Activated CD8-positive, alpha-beta T cell treated with anti-CD3 and anti-CD28 coated beads for 36 hours (primary cell): Measurements from ENCODE around the gene TRMT1L. TPM values are rescaled to one million over a fixed set of nuclear protein-coding genes. Genes with fewer than 3 reads are reported as not detected.

ENCODE experiments used
- ATAC-seq: fragments of 200-7000 bp; cut with Tn5 transposase; one replicate; pipeline ENCODE4 v1.10.0; 2021; ENCODE audit warnings: mild to moderate bottlenecking, moderate library complexity
- CTCF ChIA-PET: fragments of 350-600 bp; sonication (Branson Sonifier 250); formaldehyde crosslinking; loops from one replicate; lab custom pipeline; 2021; ENCODE audit warnings: antibody characterized with exemption; lab: Charles Lee
- POLR2A ChIA-PET: fragments of 350-600 bp; sonication (Branson Sonifier 250); formaldehyde crosslinking; loops from one replicate; lab custom pipeline; 2021; ENCODE audit warnings: antibody characterized with exemption; lab: Charles Lee
- DNase-seq: peaks from one replicate; pipeline ENCODE4 v3.0.0-alpha.2; 2020
- H3K27ac Mint-ChIP-seq: one replicate; pipeline ENCODE4 v1.8.0; 2021; ENCODE audit warnings: mild to moderate bottlenecking, mixed read lengths
- H3K27me3 Mint-ChIP-seq: one replicate; pipeline ENCODE4 v1.8.0; 2021; ENCODE audit warnings: mixed read lengths
- H3K36me3 Mint-ChIP-seq: one replicate; pipeline ENCODE4 v1.8.0; 2021; ENCODE audit warnings: low read depth, mixed read lengths
- H3K4me1 Mint-ChIP-seq: one replicate; pipeline ENCODE4 v1.8.0; 2021; ENCODE audit warnings: low read depth, mixed read lengths
- H3K4me3 Mint-ChIP-seq: one replicate; pipeline ENCODE4 v1.8.0; 2021; ENCODE audit warnings: mild to moderate bottlenecking, moderate library complexity, mixed read lengths
- H3K9me3 Mint-ChIP-seq: one replicate; pipeline ENCODE4 v1.8.0; 2021; ENCODE audit warnings: mixed read lengths
- CTCF ChIP-seq: fragments of 200-600 bp; IDR thresholded peaks from one replicate; pipeline ENCODE4 v1.8.0; 2022; ENCODE audit warnings: antibody characterized with exemption, mild to moderate bottlenecking
- intact Hi-C: fragments of 100-400 bp; cut with micrococcal nuclease; formaldehyde crosslinking; loops from one replicate; pipeline ENCODE4 v1.10.0; 2022
- total RNA-seq, 2 experiments: library from RNA; stranded (reverse); gene quantifications; one replicate each; pipeline ENCODE4 v1.2.3, GENCODE V29; 2021

TRMT1L gene
- total RNA-seq, 2 experiments from 2014 or later, result 25.6 TPM

GRCh38 chr1:185170291-185170848 lies 13.6 kb upstream of the TRMT1L start:
- Mint-ChIP-seq H3K27ac (peak overlapping the region; percentile 64), H3K36me3 (no peaks in the 10 kb centered on the region), H3K27me3 (no peaks in the 10 kb centered on the region), H3K4me3 (no peak overlapping the region), H3K9me3 (no peaks in the 10 kb centered on the region), H3K4me1 (peaks cover 4% of the 10 kb centered on the region)
- TF ChIP-seq CTCF, result peak; percentile 80
- POLR2A ChIA-PET, result interaction anchor here (1.3 to 1.5 kb wide), 3 partner anchors 13 to 416 kb away, joined by 3 to 5 read pairs (median 3); partner anchors contain the start of genes EDEM3, SWT1 and TRMT1L
- peak; percentile 59 for DNase-seq
- ATAC-seq, result peak; percentile 95
- CTCF ChIA-PET, result interaction anchor here (0.6 to 3.5 kb wide), 83 partner anchors 9 to 734 kb away, joined by 3 to 71 read pairs (median 4); partner anchors contain the start of genes NIBAN1, RNF2, SWT1 and TRMT1L
- intact Hi-C loops, result loop anchor here (2.0 to 10.0 kb wide), 2 partner anchors 186 to 364 kb away; no protein-coding TSS in a partner anchor

- no peak overlapping the region for H3K4me3 Mint-ChIP-seq
- intact Hi-C loops, result no loop called here
- DNase-seq (no peak), ATAC-seq (no peak)
- peaks cover 4% of the 10 kb centered on the region for H3K4me1 Mint-ChIP-seq
- no peak for TF ChIP-seq CTCF
- no peaks in the 10 kb centered on the region for H3K27me3 Mint-ChIP-seq
- POLR2A ChIA-PET, result interaction anchor here (0.6 kb wide), 1 partner anchor 84 kb away, joined by 3 read pairs; no protein-coding TSS in a partner anchor
- CTCF ChIA-PET, result interaction anchor here (0.6 to 1.1 kb wide), 2 partner anchors 11 to 127 kb away, joined by 4 read pairs; no protein-coding TSS in a partner anchor
- H3K27ac Mint-ChIP-seq, result no peak overlapping the region
- H3K9me3 Mint-ChIP-seq, result no peaks in the 10 kb centered on the region
- H3K36me3 Mint-ChIP-seq, result no peaks in the 10 kb centered on the region
These were observed 9.4 kb upstream of the TRMT1L start for GRCh38 chr1:185166106-185166505.

DNA sequence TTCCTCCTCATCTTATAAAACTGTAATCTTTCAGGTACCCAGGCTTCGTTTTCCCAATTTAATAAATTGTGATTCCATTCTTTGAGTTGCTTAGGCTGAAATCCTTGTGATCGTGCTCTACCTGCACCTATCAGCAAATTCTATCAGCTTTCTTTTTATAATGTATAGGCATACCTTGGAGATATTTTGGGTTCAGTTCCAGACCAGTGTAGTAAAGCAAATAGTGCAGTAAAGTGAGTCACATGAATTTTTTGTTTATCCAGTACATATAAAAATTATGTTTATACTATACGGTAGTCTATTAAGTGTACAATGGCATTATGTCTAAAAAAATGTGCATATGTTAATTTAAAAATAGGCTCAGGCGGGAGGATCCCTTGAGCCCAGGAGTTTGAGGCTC lies 5.7 kb upstream of the TRMT1L start:
- POLR2A ChIA-PET, result no interaction called here
- ATAC-seq (no peak), DNase-seq (no peak)
- intact Hi-C loops, result no loop called here
- Mint-ChIP-seq H3K4me1 (peaks cover 19% of the 10 kb centered on the region), H3K9me3 (no peaks in the 10 kb centered on the region), H3K4me3 (no peak overlapping the region), H3K36me3 (no peaks in the 10 kb centered on the region), H3K27me3 (no peaks in the 10 kb centered on the region), H3K27ac (no peak overlapping the region)
- CTCF ChIA-PET, result interaction anchor here (0.9 to 2.6 kb wide), 2 partner anchors 7 to 181 kb away, joined by 3 to 17 read pairs; no protein-coding TSS in a partner anchor
- no peak for TF ChIP-seq CTCF

- no peak for ATAC-seq
- intact Hi-C loops, result loop anchor here (10.0 kb wide), 1 partner anchor 115 kb away; the partner anchor contains the start of gene RNF2
- peaks cover 26% of the 10 kb centered on the region for H3K4me1 Mint-ChIP-seq
- no peaks in the 10 kb centered on the region for H3K9me3 Mint-ChIP-seq
- no peak for TF ChIP-seq CTCF
- H3K4me3 Mint-ChIP-seq, result no peak overlapping the region
- ChIA-PET CTCF (interaction anchor here (2.6 to 6.7 kb wide), 2 partner anchors 10 kb away, joined by 17 to 71 read pairs; no protein-coding TSS in a partner anchor), POLR2A (interaction anchor here (1.0 kb wide), 1 partner anchor 16 kb away, joined by 6 read pairs; no protein-coding TSS in a partner anchor)
- DNase-seq, result no peak
- H3K36me3 Mint-ChIP-seq, result no peaks in the 10 kb centered on the region
- H3K27ac Mint-ChIP-seq, result peak overlapping the region; percentile 39
- no peaks in the 10 kb centered on the region for H3K27me3 Mint-ChIP-seq
These were observed 3.2 kb upstream of the TRMT1L start for GRCh38 chr1:185159966-185160365.

- peaks cover 30% of the 10 kb centered on the region for H3K4me1 Mint-ChIP-seq
- no peaks in the 10 kb centered on the region for H3K9me3 Mint-ChIP-seq
- DNase-seq (no peak), ATAC-seq (no peak)
- peak overlapping the region; percentile 35 for H3K4me3 Mint-ChIP-seq
- TF ChIP-seq CTCF, result no peak
- intact Hi-C loops, result loop anchor here (10.0 kb wide), 1 partner anchor 114 kb away; the partner anchor contains the start of gene RNF2
- ChIA-PET CTCF (interaction anchor here (1.4 to 6.7 kb wide), 2 partner anchors 11 to 353 kb away, joined by 5 to 71 read pairs; no protein-coding TSS in a partner anchor), POLR2A (interaction anchor here (1.0 to 1.5 kb wide), 3 partner anchors 17 to 538 kb away, joined by 3 to 6 read pairs (median 3); no protein-coding TSS in a partner anchor)
- no peaks in the 10 kb centered on the region for H3K36me3 Mint-ChIP-seq
- H3K27ac Mint-ChIP-seq, result no peak overlapping the region
- H3K27me3 Mint-ChIP-seq, result no peaks in the 10 kb centered on the region
These were observed 2.0 kb upstream of the TRMT1L start for GRCh38 chr1:185158800-185159199.
